Ovary (tissue), 3 donors: ENCODE data around the gene LRRC19.

Source experiments
- CTCF ChIP-seq, 3 donors: fragments of 450-650 bp in 2 of 3; fragments of 200-600 bp in 1 of 3; IDR thresholded peaks; one replicate each; pipeline versions ENCODE4 v1.5.1 to v1.8.0; 2016 to 2022; ENCODE audit warnings: antibody characterized with exemption in 3 of 3, mild to moderate bottlenecking in 1 of 3
- POLR2A ChIP-seq: fragments of 450-650 bp; IDR thresholded peaks from one replicate; pipeline ENCODE4 v1.6.1; 2017; ENCODE audit warnings: antibody characterized with exemption, mild to moderate bottlenecking, moderate library complexity
- donor health status: DM: no; HTN: no; CAD: no.

DNA sequence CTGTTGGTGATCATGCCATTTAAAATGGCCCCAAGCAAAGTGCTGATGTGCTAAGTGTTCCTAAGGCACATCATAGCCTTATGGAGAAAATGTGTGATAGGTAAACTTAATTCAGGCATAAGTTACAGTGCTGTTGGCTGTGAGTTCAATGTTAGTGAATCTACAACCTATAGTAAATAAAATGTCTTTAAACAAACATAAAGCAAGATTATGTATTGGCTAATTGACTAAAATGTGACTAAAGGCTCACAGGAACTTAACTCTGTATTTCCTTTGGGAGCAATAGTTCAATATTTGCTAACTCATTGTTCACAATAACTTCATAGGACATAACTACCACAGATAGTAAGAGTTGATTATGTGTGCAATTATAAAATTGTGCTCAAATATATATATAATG is 49.4 kb upstream of the LRRC19 start:
- TF ChIP-seq CTCF (IDR thresholded peaks at IDR 0.05) (no peak), POLR2A (no peak)
